NB4 (cell line): Measurements from ENCODE around the gene TRIM42.

ENCODE experiments used
- CTCF ChIP-seq: IDR thresholded peaks from one replicate; pipeline ENCODE4 v1.5.1; 2012; ENCODE audit warnings: low read depth, low read length
- MAX ChIP-seq: IDR thresholded peaks from 2 replicates; pipeline ENCODE4 v1.6.1; 2011; ENCODE audit warnings: low read depth, low read length
- MYC ChIP-seq: IDR thresholded peaks from 2 replicates; pipeline ENCODE4 v1.6.1; 2011; ENCODE audit warnings: low read depth, low read length
- POLR2A ChIP-seq: IDR thresholded peaks from 2 replicates; pipeline ENCODE4 v1.6.1; 2011; ENCODE audit warnings: mild to moderate bottlenecking; ENCODE audit not compliant: insufficient read length; ENCODE audit errors: extremely low read depth

- no peak for TF ChIP-seq POLR2A
- no peak for TF ChIP-seq CTCF
- TF ChIP-seq MAX = no peak
- TF ChIP-seq MYC = no peak
These were observed 49.3 kb upstream of the TRIM42 start for GRCh38 chr3:140628606-140629005.
